WTC11 (cell line): Measurements from ENCODE around the gene TAS2R40. TPM values are rescaled to one million over a fixed set of nuclear protein-coding genes. Genes with fewer than 3 reads are reported as not detected.

ENCODE experiments used
- ATAC-seq: fragments of 200-7000 bp; cut with Tn5 transposase; 2 replicates; pipeline ENCODE4 v1.10.0; 2021; ENCODE audit warnings: mild to moderate bottlenecking, moderate library complexity
- CTCF ChIA-PET: fragments of 300-600 bp; sonication (Branson Sonifier 250); formaldehyde crosslinking; loops from one replicate; lab custom pipeline; 2021; ENCODE audit warnings: antibody characterized with exemption; lab: Charles Lee
- POLR2A ChIA-PET: fragments of 350-600 bp; sonication (Branson Sonifier 250); formaldehyde crosslinking; loops from one replicate; lab custom pipeline; 2021; ENCODE audit warnings: antibody characterized with exemption; lab: Charles Lee
- DNase-seq: peaks from one replicate; pipeline ENCODE4 v3.0.0; 2021; ENCODE audit warnings: low spot score
- H3K27ac Mint-ChIP-seq: 2 replicates; pipeline ENCODE4 v1.8.0; 2021; ENCODE audit warnings: mixed read lengths
- H3K27me3 Mint-ChIP-seq: 2 replicates; pipeline ENCODE4 v1.8.0; 2021; ENCODE audit warnings: low read depth, mild to moderate bottlenecking, moderate library complexity, mixed read lengths
- H3K36me3 Mint-ChIP-seq: 2 replicates; pipeline ENCODE4 v1.8.0; 2021; ENCODE audit warnings: mixed read lengths
- H3K4me1 Mint-ChIP-seq: 2 replicates; pipeline ENCODE4 v1.8.0; 2022; ENCODE audit warnings: mixed read lengths
- H3K4me3 Mint-ChIP-seq: 2 replicates; pipeline ENCODE4 v1.8.0; 2021; ENCODE audit warnings: mild to moderate bottlenecking, moderate library complexity, mixed read lengths
- H3K9me3 Mint-ChIP-seq: 2 replicates; pipeline ENCODE4 v1.8.0; 2021; ENCODE audit warnings: mixed read lengths
- FOXK1 ChIP-seq: sonication (generic); formaldehyde crosslinking; IDR thresholded peaks from 2 replicates; pipeline ENCODE4 v1.8.0; 2022; ENCODE audit warnings: mild to moderate bottlenecking, moderate library complexity, missing genetic modification reagents
- GTF2I ChIP-seq: fragments of 250-450 bp; sonication (Bioruptor Pico); conservative IDR thresholded peaks from 2 replicates; pipeline ENCODE4 v1.4.0; 2021; ENCODE audit warnings: mild to moderate bottlenecking
- JAZF1 ChIP-seq: fragments of 250-450 bp; sonication (Bioruptor Pico); IDR thresholded peaks from 2 replicates; pipeline ENCODE4 v1.9.0; 2021; ENCODE audit warnings: moderate library complexity, mild to moderate bottlenecking, inconsistent platforms
- NFYB ChIP-seq: sonication (generic); formaldehyde crosslinking; conservative IDR thresholded peaks from 2 replicates; pipeline ENCODE4 v1.8.0; 2022; ENCODE audit warnings: low read depth, missing genetic modification reagents
- NR1H2 ChIP-seq: sonication (generic); formaldehyde crosslinking; IDR thresholded peaks from 2 replicates; pipeline ENCODE4 v1.9.0; 2021; ENCODE audit warnings: mild to moderate bottlenecking, moderate library complexity, missing genetic modification reagents
- RELA ChIP-seq: sonication (generic); formaldehyde crosslinking; IDR thresholded peaks from 2 replicates; pipeline ENCODE4 v1.8.1; 2022; ENCODE audit warnings: missing genetic modification reagents, mild to moderate bottlenecking, borderline replicate concordance
- SOX15 ChIP-seq: fragments of 250-450 bp; sonication (Bioruptor Pico); IDR thresholded peaks from 2 replicates; pipeline ENCODE4 v1.9.0; 2021; ENCODE audit warnings: mild to moderate bottlenecking
- SP1 ChIP-seq: sonication (generic); formaldehyde crosslinking; conservative IDR thresholded peaks from 2 replicates; pipeline ENCODE4 v1.8.1; 2022; ENCODE audit warnings: missing genetic modification reagents
- ZNF396 ChIP-seq: fragments of 250-450 bp; sonication (Bioruptor Pico); IDR thresholded peaks from 2 replicates; pipeline ENCODE4 v1.8.0; 2021; ENCODE audit warnings: mild to moderate bottlenecking, moderate library complexity, borderline replicate concordance
- total RNA-seq: library from RNA; stranded (reverse); gene quantifications from 3 replicates; pipeline ENCODE4 v1.2.3, GENCODE V29; 2021
- TF ChIP-seq, protein P1 (sequence below): sonication (generic); formaldehyde crosslinking; conservative IDR thresholded peaks from 2 replicates; pipeline ENCODE4 v1.8.1; 2023; ENCODE audit warnings: mild to moderate bottlenecking, low read depth, missing genetic modification reagents, moderate library complexity
- TF ChIP-seq, protein P2 (sequence below): sonication (generic); formaldehyde crosslinking; conservative IDR thresholded peaks from 2 replicates; pipeline ENCODE4 v1.8.1; 2022; ENCODE audit warnings: mild to moderate bottlenecking, missing genetic modification reagents
- TF ChIP-seq, protein P3 (sequence below): sonication (generic); formaldehyde crosslinking; IDR thresholded peaks from 2 replicates; pipeline ENCODE4 v1.8.0; 2022; ENCODE audit warnings: mild to moderate bottlenecking, missing genetic modification reagents
- TF ChIP-seq, protein P4 (sequence below): sonication (generic); formaldehyde crosslinking; IDR thresholded peaks from 2 replicates; pipeline ENCODE4 v1.8.1; 2023; ENCODE audit warnings: mild to moderate bottlenecking, missing genetic modification reagents, borderline replicate concordance
- TF ChIP-seq, protein P5 (sequence below): sonication (generic); formaldehyde crosslinking; IDR thresholded peaks from 2 replicates; pipeline ENCODE4 v1.8.0; 2023; ENCODE audit warnings: mild to moderate bottlenecking, missing genetic modification reagents
- TF ChIP-seq, protein P6 (sequence below): sonication (generic); formaldehyde crosslinking; IDR thresholded peaks from 2 replicates; pipeline ENCODE4 v1.8.0; 2022; ENCODE audit warnings: mild to moderate bottlenecking, missing genetic modification reagents

Gene TAS2R40
- total RNA-seq, 1 experiment from 2014 or later, result not detected

DNA sequence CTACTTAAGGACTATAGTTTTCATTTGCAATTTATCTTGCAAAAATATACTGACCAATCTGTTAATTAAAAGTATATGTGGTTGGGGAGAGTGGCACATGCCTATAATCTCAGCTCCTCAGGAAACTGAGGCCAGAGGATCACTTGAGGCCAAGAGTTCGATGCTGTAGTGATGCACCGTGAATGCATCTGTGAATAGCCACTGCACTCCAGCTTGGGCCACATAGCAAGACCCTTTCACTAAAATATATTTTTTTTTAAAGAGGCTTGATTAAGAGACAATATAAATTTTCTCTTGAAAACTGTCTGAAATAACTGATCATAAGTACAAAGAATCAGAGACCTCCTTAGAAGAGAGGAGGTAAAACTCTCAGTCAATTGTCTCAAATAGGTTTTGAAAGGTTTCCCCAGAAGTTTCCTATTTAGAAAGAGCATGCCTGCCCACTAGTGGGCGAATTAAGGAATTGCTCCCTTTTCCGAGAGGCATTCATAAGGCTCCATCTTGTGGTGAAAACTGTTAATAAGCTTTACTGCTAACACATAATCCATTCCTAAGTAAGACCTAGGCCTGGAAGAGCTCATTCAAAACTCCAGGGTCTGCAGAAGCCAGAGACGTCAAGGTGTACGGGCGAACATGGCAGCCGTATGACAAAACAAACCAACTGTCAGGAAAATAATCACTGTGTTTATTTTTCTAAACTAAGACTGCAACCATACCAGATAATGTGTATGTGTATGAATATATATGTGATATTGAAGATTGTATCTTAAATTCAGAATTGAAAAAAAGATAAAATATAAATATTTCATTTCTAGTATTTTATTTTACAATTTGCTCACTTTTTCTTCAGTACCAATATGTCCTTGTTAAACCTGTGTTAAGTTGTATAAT, 6.8 kb upstream of the TAS2R40 start (continued):
- TF ChIP-seq, protein P1, sequence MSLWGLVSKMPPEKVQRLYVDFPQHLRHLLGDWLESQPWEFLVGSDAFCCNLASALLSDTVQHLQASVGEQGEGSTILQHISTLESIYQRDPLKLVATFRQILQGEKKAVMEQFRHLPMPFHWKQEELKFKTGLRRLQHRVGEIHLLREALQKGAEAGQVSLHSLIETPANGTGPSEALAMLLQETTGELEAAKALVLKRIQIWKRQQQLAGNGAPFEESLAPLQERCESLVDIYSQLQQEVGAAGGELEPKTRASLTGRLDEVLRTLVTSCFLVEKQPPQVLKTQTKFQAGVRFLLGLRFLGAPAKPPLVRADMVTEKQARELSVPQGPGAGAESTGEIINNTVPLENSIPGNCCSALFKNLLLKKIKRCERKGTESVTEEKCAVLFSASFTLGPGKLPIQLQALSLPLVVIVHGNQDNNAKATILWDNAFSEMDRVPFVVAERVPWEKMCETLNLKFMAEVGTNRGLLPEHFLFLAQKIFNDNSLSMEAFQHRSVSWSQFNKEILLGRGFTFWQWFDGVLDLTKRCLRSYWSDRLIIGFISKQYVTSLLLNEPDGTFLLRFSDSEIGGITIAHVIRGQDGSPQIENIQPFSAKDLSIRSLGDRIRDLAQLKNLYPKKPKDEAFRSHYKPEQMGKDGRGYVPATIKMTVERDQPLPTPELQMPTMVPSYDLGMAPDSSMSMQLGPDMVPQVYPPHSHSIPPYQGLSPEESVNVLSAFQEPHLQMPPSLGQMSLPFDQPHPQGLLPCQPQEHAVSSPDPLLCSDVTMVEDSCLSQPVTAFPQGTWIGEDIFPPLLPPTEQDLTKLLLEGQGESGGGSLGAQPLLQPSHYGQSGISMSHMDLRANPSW (CRISPR knock-in tag), result no peak

DNA sequence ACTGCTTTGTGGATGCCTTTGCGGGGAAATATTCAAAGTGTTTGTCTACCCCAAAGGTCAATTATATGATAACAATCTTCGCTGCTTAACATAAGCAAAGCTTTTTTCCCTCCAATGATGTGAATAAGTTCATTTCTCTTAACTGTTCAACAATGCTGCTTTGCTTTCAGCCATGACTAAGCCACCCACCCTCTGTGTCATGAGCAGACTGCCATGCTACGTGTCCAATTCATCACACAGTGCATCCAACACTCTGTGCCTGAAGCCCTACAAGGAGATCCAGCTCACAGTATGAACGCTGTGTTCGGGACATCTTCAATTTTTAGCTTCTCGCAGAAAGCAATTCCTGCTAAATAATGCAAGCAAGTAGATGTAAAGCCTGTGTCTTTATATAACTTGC, 5.7 kb upstream of the TAS2R40 start:
- TF ChIP-seq, protein P2, sequence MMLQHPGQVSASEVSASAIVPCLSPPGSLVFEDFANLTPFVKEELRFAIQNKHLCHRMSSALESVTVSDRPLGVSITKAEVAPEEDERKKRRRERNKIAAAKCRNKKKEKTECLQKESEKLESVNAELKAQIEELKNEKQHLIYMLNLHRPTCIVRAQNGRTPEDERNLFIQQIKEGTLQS, result no peak
- TF ChIP-seq ZNF396 (CRISPR knock-in tag) (no peak), SOX15 (CRISPR knock-in tag) (no peak), SP1 (no peak), NR1H2 (no peak), GTF2I (CRISPR knock-in tag) (no peak), NFYB (no peak), JAZF1 (no peak)
- TF ChIP-seq, protein P3, sequence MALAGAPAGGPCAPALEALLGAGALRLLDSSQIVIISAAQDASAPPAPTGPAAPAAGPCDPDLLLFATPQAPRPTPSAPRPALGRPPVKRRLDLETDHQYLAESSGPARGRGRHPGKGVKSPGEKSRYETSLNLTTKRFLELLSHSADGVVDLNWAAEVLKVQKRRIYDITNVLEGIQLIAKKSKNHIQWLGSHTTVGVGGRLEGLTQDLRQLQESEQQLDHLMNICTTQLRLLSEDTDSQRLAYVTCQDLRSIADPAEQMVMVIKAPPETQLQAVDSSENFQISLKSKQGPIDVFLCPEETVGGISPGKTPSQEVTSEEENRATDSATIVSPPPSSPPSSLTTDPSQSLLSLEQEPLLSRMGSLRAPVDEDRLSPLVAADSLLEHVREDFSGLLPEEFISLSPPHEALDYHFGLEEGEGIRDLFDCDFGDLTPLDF, result no peak
- TF ChIP-seq, protein P4, sequence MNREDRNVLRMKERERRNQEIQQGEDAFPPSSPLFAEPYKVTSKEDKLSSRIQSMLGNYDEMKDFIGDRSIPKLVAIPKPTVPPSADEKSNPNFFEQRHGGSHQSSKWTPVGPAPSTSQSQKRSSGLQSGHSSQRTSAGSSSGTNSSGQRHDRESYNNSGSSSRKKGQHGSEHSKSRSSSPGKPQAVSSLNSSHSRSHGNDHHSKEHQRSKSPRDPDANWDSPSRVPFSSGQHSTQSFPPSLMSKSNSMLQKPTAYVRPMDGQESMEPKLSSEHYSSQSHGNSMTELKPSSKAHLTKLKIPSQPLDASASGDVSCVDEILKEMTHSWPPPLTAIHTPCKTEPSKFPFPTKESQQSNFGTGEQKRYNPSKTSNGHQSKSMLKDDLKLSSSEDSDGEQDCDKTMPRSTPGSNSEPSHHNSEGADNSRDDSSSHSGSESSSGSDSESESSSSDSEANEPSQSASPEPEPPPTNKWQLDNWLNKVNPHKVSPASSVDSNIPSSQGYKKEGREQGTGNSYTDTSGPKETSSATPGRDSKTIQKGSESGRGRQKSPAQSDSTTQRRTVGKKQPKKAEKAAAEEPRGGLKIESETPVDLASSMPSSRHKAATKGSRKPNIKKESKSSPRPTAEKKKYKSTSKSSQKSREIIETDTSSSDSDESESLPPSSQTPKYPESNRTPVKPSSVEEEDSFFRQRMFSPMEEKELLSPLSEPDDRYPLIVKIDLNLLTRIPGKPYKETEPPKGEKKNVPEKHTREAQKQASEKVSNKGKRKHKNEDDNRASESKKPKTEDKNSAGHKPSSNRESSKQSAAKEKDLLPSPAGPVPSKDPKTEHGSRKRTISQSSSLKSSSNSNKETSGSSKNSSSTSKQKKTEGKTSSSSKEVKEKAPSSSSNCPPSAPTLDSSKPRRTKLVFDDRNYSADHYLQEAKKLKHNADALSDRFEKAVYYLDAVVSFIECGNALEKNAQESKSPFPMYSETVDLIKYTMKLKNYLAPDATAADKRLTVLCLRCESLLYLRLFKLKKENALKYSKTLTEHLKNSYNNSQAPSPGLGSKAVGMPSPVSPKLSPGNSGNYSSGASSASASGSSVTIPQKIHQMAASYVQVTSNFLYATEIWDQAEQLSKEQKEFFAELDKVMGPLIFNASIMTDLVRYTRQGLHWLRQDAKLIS (CRISPR knock-in tag), result no peak
- TF ChIP-seq, all 79 proteins: peak for 0
- peaks cover 23% of the 10 kb centered on the region for H3K9me3 Mint-ChIP-seq
- DNase-seq, result no peak
- POLR2A ChIA-PET, result no interaction called here
- ATAC-seq, result no peak
- peaks cover 9% of the 10 kb centered on the region for H3K36me3 Mint-ChIP-seq
- CTCF ChIA-PET, result interaction anchor here (1.0 to 2.7 kb wide), 7 partner anchors 10 to 335 kb away, joined by 4 to 346 read pairs (median 12); partner anchors contain the start of gene GSTK1
- H3K4me1 Mint-ChIP-seq, result no peaks in the 10 kb centered on the region
- no peaks in the 10 kb centered on the region for H3K27me3 Mint-ChIP-seq
- no peak overlapping the region for H3K4me3 Mint-ChIP-seq
- no peak overlapping the region for H3K27ac Mint-ChIP-seq

DNA sequence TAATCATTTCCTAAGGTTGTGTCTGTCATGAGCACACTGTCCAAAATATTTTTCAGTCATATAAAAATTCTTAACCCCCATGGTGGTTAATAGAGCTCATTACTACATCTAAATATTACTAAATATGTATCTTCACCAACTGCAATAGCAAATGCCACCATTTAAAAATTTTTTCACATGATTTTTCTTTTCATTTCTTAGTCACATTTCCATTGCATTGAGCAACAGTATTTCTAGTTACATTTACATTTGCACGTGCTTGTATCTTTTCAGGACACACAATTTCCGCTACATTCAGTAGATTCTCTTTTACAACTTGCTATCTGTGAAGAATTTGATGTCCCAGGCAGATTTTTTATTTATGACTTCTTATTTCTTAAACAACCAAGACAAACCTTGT, 5.2 kb upstream of the TAS2R40 start:
- DNase-seq, result no peak
- Mint-ChIP-seq H3K27me3 (no peaks in the 10 kb centered on the region), H3K4me1 (no peaks in the 10 kb centered on the region), H3K27ac (no peak overlapping the region), H3K36me3 (peaks cover 9% of the 10 kb centered on the region), H3K9me3 (peaks cover 21% of the 10 kb centered on the region), H3K4me3 (no peak overlapping the region)
- ATAC-seq, result no peak
- ChIA-PET CTCF (interaction anchor here (1.7 to 2.7 kb wide), 2 partner anchors 24 to 207 kb away, joined by 7 to 346 read pairs; no protein-coding TSS in a partner anchor), POLR2A (no interaction called here)
- TF ChIP-seq, protein P2, result no peak
- TF ChIP-seq, protein P5, sequence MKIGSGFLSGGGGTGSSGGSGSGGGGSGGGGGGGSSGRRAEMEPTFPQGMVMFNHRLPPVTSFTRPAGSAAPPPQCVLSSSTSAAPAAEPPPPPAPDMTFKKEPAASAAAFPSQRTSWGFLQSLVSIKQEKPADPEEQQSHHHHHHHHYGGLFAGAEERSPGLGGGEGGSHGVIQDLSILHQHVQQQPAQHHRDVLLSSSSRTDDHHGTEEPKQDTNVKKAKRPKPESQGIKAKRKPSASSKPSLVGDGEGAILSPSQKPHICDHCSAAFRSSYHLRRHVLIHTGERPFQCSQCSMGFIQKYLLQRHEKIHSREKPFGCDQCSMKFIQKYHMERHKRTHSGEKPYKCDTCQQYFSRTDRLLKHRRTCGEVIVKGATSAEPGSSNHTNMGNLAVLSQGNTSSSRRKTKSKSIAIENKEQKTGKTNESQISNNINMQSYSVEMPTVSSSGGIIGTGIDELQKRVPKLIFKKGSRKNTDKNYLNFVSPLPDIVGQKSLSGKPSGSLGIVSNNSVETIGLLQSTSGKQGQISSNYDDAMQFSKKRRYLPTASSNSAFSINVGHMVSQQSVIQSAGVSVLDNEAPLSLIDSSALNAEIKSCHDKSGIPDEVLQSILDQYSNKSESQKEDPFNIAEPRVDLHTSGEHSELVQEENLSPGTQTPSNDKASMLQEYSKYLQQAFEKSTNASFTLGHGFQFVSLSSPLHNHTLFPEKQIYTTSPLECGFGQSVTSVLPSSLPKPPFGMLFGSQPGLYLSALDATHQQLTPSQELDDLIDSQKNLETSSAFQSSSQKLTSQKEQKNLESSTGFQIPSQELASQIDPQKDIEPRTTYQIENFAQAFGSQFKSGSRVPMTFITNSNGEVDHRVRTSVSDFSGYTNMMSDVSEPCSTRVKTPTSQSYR (CRISPR knock-in tag), result no peak
- no peak for TF ChIP-seq FOXK1
- no peak for TF ChIP-seq RELA
- TF ChIP-seq, protein P6, sequence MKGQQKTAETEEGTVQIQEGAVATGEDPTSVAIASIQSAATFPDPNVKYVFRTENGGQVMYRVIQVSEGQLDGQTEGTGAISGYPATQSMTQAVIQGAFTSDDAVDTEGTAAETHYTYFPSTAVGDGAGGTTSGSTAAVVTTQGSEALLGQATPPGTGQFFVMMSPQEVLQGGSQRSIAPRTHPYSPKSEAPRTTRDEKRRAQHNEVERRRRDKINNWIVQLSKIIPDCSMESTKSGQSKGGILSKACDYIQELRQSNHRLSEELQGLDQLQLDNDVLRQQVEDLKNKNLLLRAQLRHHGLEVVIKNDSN (CRISPR knock-in tag), result no peak
- TF ChIP-seq, protein P3, result no peak
